Endometrium (tissue), 2 donors: ENCODE data around the gene PXDC1.
"Not testable (repeated sequence)": the region's sequence is repeated elsewhere in the genome, so short reads cannot be mapped to it uniquely, and the experiment has no call there.

Source experiments
- FAIRE-seq: peaks from 2 replicates; lab custom pipeline; 2012; peaks lifted over from hg19 to GRCh38; lab: Jason Lieb, UNC
- donor health status: control.
- donor health status: control.

Gene PXDC1

GRCh38 chr6:3708540-3708939 is 43.0 kb downstream of the PXDC1 start:
- no peak for FAIRE-seq

DNA sequence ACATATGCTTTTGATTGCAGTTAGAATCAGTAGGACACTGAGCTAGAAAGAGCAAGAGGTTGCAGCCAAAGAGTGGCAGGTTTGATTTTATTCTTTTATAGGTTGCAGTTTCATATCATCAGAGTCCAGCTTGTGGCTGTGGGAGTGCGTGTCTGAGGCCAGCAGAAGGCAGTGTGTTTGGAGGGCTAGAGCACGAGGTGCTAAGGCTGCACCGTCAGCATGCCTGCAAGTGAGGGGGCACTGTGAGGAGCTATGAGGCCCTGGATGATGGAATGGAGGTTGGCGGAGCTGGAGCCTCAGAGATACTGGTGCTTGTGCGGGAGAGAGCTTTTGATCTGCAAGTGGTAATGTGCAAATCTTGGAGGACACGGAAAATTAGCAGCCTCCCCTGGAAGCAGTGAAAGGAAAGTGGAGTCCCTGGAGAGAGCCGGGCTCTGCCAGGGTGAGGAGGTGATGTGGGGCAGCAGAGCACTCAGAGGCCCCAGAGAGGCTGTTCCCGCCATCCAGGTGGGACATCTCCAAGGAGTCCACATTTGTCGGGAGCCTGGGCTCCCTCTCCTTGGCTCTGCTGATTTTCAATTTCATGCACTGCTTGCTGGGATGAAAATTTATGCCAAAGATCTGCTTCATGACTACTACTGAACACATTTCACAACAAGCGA is 43.6 kb downstream of the PXDC1 start:
- FAIRE-seq = no peak

DNA sequence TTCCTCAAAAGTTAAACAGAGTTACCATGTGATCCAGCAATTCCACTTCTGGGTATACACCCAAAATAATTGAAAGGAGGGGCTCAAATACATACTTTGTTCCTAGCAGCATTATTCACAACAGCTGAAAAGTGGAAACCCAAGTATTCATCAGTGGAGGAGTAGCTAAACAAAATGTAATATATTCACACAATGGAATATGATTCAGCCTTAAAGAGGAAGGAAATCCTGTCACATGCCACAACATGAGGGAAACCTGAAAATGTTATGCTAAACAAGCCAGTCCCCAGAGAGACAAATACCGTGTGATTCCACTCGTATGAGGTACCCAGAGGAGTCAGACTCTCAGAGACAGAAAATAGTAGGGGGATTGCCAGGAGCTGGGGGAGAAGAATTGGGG is 44.5 kb downstream of the PXDC1 start:
- FAIRE-seq = no peak

- no peak for FAIRE-seq
Observed at GRCh38 chr6:3706547-3706946, 45.0 kb downstream of the PXDC1 start.

DNA sequence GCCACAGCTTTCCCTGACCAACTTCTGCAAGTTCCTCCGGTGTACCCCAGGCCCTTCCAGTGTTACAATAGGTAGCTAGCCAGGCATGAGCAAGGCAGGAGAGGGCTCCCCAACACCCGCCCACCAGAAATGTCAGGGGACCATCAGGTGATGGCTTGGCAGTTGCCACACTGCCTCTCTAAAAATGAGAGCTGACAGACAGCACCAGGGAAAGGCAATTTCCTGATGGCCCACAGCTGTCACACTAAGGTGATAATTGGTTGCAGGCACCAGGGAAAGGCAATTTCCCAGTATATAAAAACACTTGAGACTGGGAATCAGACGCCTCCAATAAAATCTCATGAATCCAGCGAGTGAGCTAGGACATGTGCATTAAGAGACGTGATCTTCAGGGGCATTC is 49.9 kb downstream of the PXDC1 start:
- FAIRE-seq = no peak

DNA sequence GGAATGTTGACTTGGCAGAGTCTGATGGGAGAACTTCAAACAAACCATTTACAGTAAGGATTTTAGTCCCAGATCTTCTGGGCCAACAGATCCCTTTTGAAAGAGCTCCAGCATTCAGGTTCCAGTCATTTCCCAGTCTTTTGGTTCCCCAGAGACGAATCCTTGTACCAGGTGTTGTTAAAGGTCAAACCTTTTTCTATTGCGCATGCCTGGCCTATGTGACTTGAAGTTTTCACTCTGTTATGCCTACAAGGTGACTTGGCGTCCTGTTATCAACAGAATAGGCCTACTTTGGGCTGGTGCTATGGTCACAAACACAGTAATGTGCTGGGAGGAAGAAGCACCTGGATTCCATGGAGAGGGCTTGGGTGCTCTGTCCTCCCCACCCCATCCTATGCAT is 52.3 kb downstream of the PXDC1 start:
- no peak for FAIRE-seq

DNA sequence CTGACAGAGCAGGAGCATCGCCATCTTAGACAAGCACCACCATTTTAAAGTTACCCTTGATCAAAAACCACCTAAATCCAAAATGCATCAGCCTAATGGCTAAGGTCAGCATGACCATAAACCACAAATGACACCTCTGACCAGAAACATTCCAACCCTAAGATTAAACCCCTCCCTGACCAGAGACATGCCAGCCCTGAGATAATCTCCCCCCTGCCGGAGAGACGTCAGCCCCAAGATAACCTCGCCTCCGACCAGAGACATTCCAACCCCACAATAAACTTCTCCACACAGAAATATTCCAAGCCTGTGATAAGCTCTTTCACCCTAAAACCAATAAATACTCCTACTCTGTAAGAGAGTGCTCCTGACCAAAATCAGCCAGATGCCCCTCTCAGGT is 53.5 kb downstream of the PXDC1 start:
- no peak for FAIRE-seq

- no peak for FAIRE-seq
Observed at GRCh38 chr6:3697609-3698008, 53.9 kb downstream of the PXDC1 start.

GRCh38 chr6:3696525-3697088 is 54.9 kb downstream of the PXDC1 start:
- FAIRE-seq = no peak

DNA sequence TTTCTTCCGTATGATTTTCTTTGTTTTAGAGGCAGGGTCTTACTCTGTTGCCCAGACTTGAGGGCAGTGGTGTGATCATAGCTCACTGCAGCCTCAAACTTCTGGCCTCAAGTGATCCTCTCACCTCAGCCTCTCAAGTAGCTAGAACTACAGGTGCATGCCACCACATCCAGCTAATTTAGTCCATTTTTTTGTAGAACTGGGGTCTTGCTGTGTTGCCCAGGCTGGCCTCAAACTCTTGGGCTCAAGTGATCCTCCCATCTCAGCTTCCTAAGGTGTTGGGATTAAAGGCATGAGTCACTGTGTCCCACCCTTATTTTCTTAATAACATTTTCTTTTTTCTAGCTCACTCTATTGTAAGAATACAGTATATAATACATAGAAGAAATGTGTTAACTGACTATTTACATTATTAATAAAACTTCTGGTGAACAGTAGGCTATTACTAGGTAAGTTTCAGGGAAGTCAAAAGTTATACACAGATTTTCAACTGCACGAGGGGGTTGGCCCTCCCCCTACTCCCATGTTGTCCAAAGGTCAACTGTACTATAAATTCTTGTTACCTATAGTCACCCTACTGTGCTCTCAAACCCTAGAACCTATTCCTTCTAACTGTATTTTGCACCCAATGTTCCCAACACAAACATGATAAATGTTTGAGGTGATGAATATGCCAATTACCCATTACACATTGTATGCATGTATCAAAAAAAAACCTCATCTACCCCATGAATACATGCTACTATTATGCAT is 56.3 kb downstream of the PXDC1 start:
- no peak for FAIRE-seq

DNA sequence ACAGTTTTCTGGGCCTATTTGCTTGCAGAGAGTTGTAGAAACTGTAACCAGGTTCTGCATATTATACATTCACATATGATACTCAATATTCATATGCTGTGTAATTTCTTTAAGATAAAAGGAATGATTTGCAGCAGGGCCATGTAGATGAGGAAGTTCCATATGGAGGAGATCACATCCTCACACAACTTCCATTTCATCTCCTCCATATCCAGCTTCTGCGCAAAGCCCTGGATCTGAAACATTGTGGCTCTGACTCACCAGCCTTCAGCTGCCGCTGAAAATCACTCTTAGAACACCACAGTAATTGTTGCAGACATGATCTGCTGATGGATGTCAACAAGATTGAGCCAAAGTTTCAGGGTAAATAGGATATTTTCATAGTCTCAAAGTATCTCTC is 57.7 kb downstream of the PXDC1 start:
- no peak for FAIRE-seq

GRCh38 chr6:3690506-3690905 is 61.0 kb downstream of the PXDC1 start:
- FAIRE-seq = no peak

GRCh38 chr6:3687847-3688246 is 63.7 kb downstream of the PXDC1 start:
- FAIRE-seq = no peak

DNA sequence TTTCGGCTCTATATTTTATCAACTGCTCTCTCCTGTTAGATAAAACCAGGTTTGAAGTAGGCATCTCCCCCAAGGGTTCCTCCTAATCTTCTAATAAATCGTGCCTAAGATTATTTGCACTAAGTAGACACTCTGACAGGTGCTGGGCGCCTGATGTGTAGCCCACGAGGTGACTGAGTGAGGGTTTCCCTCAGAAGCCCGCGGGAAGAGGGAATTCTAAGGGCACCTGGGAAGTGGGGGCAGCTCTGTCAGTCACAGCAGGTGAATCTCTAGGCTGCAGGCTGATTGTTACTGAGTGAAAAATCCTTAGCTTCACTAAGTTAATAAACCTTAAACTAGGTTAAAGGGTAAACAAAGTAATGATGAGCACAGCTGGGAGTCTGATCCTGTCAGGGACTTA is 68.2 kb downstream of the PXDC1 start:
- FAIRE-seq = no peak

DNA sequence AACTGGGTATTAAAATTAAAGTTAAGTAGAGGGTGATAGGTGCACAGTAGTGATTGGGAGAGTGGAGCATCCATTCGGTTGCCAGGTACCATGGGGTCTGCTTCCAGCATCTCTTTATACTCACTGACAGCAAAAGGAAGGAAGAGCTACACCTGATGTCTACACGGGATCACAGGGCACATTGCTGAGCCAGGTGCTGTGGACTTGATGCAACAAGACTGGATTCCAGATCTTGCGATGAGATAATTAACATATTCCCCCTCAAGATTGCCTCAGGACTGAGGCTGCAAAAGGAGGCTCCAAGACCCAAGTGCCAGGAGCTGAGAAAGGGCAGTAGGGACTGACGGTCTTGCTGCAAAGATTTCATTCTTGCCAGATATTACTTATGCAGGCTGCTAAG is 72.6 kb downstream of the PXDC1 start:
- no peak for FAIRE-seq

DNA sequence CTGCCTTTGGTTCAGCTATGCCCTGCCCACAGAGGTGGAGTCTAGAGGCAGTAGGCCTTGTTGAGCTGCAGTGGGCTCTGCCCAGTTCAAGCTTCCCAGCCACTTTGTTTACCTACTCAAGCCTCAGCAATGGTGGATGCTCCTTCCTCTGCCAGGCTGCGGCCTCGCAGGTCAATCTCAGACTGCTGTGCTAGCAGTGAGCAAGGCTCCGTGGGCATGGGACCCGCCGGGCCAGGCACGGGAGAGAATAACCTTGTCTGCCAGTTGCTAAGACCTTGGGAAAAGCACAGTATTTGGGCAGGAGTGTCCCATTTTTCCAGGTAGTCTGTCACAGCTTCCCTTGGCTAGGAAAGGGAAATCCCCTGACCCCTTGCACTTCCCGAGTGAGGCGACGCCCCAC is 73.8 kb downstream of the PXDC1 start:
- not testable (repeated sequence) for FAIRE-seq

DNA sequence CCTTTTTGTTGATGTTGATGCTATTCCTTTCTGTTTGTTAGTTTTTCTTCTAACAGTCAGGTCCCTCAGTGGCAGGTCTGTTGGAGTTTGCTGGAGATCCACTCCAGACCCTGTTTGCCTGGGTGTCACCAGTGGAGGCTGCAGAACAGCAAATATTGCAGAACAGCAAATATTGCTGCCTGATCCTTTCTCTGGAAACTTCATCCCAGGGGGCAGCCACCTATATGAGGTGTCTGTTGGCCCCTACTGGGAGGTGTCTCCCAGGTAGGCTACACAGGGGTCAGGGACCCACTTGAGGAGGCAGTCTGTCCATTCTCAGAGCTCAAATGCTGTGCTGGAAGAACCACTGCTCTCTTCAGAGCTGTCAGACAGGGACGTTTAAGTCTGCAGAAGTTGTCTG is 74.2 kb downstream of the PXDC1 start:
- not testable (repeated sequence) for FAIRE-seq
